ENCODE data around the gene KIF26B.
"Not testable (repeated sequence)": the region's sequence is repeated elsewhere in the genome, so short reads cannot be mapped to it uniquely, and the experiment has no call there.

Gene KIF26B

DNA sequence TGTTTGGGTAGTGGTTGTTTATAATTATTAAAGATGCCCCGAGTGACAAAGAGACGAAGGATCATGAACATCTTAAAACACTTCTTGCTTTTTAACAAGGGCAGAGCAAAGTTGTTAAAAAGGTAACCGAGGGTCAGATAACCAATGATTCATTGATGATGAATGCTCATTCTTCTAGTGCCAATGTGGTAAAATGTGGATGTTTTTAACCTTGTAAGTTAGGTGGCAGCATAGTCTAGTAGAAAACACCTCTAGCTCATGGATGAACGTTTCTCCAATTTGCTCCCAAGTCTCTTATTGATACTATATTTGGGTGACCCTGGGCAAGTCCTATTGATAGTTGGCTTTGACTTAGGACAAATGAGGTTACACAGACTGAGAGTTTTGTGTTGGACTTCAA lies 167.9 kb downstream of the KIF26B start:
- no peak for DNase-seq (ENCODE audit: low spot score)

DNA sequence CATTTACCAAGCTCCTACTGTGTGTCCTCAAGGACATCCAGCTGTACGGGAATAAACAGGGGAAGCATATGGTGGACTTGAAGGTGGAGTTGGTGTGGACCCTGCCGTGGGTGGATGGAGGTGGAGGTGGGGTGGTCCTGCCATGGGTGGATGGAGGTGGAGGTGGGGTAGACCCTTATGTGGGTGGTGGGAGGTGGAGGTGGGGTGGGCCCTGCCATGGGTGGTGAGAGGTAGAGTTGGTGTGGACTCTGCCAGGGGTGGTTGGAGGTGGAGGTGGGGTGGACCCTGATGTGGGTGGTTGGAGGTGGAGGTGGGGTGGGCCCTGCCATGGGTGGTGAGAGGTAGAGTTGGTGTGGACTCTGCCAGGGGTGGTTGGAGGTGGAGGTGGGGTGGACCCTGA lies 169.0 kb downstream of the KIF26B start:
- DNase-seq (ENCODE audit: low spot score): not testable (repeated sequence)

DNA sequence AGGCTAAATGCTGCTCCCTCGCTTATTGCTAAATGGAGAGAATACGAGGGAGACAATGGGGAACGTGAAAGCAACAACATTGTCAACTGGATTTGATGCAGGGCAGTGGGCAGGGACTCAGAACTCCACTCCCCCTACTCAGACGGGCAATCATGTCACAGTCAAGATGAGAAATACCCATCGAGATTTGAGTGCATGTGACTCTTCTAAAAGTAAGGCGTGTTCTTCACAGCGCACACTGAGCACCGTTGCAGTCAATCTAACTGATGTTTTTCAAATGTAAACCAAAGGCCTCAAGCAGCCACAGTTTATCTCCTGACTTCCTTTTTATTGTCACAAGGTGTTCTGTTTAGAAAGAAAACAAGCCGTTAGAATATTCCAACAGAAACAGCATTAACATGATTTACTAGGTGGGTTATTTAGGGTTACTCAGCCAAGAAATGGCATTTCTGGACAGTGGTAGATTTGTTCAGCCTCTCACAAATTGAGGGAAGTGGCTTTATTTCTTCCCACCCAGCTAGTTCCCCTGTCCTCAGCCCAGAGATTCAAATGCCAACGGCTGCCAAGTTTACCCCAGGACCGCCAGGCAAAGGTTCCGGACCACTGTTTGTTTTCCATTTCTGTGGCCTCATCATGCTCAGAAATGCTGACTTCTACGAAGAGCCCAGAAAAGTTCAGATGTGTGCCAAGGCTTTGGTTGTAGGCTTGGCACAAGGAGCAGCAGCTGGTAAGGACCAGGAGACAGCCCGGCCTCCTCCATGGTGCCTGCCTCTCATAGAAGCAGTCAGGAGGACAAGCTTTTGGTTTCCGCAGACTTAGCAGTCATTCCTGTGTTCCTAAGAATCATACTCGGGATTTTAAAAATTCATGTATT lies 171.4 kb downstream of the KIF26B start:
- no peak for DNase-seq (ENCODE audit: low spot score)

DNA sequence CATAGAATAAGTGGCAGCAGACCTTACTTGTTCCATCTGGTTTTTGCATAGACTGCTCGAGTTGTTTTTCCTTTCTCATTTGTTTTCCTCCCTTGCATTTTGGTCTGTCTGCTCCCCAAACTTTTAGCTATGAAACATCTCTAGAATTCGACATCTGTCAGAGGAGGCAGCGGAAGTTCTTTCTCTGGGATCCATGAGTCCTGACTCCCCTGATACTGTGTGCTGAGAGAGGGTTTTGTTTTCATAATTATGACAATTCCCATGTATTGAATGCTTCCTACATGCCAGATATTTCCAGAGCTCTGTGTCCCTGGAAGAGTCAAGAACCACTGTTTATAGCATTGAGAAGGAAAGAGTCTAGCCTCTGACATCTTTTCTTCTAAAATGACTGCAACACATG lies 172.6 kb downstream of the KIF26B start:
- DNase-seq (ENCODE audit: low spot score): no peak

DNA sequence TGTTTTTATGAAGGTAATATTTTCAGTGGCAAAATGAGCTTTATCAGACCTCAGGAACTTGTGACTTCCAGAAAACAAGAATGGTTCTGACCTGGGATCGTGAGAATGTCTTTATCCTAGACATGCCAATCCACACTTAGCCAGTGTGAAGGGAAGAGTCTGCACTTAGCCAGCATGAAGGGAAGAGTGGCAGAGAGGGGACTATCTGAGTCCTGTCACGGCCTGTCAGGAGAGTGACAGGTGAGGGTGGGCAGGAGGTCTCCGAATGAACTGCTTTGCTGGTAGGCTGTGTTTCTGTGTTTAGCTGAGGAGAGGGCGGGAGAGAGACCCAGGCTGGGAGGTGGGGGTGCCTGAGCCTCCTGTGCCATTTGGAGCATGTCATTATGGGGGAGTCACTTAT lies 173.1 kb downstream of the KIF26B start:
- DNase-seq (ENCODE audit: low spot score): no peak

DNA sequence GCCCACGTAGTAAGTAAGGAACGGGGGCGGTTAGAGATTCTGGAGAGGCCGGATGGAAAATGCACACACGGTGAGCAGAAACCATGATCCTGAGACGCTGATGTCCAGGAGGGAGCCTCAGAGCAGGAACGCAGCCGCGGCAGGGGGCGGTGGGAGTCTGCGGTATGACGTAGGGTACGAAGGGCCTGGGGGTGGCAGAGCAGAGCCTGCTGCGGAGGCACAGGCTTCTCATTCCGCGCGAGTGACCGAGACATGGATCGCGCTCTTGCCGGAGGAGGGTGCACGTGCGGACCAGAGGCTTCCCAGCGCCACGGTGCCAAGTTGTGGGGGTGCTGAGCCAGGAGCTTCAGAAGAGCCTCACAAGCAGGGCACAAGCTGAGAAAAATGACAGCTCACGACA lies 176.2 kb downstream of the KIF26B start:
- DNase-seq (ENCODE audit: low spot score): no peak

DNA sequence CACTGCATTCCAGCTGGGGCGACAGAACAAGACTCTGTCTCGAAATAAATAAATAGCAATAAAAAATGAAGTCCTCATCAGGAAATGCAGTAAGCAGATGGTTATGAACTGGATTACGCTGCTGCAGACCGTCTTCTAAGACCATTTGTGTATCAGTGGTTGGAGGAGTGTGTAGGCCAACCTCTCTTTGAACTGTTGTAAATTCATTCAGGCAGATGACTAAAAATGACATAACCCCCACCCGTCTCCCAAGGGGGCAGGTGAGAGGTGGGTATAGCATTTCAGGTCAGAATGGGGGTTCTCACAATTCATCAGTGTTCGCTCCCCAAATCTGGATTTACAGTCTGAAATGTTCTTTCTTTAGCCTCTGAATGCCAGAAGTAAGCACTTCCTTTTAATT lies 177.3 kb downstream of the KIF26B start:
- no peak for DNase-seq (ENCODE audit: low spot score)

DNA sequence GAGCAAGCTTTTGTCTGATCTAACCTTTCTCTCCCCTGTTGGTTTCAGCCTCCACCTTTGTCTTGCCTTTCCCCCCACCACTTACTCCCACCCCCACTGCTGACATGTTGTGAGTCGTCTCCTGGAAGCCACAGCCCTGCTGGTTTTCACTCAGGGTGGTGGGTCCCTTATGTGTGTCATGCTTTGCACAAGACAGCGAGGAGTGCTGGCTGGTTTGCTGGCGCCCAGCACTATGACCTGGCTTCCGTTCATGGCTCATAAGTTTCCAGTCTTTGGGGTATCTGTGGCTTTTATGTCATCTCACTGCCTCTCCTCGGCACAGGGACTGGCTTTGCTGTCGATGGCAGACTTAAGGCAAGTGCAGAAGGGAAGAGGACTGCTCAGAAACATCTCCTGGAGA lies 177.7 kb downstream of the KIF26B start:
- DNase-seq (ENCODE audit: low spot score): no peak

DNA sequence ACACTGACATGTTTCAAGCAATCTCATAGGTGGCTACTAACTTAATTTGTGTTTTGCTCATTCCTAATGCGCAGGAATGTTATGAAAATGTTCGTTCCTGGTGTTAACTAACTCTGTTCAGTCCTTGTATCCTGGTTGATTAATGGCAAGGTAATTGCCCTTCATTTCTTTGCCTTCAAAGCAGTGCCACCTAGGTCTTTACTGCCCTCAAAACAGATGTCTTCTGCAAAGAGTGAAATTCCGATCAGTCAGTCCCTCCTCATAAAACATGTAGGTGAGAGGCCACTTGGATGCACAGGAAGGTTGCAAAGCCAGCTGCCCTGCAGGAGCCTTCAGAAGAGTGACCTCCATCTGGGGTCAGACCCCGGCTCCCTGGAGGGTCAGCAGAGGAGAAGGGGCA lies 179.4 kb downstream of the KIF26B start:
- DNase-seq (ENCODE audit: low spot score): no peak

DNA sequence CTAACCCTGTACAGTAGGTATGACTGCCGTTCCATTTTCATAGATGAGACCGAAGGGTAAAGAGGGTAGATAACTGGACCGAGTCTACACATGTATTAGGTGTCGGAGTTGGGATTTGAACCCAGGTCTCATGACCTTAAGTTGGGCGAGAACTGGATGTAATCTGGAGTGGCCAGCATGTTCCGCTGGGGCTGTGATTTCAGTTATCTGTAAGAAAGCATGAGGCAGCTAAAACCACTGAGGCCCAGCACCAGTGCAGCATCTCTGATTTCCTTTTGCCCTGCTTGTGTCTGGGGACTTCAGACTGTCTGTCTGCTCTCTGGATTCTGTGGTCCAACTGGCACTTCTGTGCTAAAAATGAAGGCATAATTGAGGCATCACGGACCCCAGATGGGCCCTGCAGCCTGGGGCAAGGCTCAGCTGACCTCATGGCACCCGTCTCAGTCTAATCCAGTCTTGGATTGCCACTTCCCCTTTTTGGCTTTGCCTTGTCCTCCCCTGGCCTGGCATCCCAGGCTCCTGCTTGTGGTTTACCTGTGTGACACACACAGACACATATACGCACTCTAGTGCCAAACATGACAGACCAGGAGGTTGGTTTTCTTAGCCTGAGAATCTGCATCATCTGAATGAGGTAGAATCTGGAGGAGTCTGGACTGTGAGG lies 180.2 kb downstream of the KIF26B start:
- DNase-seq (ENCODE audit: low spot score): no peak

DNA sequence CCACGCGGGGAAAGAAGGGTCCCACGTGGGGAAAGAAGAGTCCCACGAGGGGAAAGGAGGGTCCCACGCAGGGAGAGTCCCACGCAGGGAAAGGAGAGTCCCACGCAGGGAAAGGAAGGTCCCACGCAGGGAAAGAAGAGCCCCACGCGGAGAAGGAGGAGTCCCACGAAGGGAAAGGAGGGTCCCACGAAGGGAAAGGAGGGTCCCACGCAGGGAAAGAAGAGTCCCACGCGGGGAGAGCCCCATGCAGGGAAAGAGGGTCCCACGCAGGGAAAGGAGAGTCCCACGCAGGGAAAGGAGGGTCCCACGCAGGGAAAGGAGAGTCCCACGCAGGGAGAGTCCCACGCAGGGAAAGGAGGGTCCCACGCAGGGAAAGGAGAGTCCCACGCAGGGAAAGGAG lies 180.9 kb downstream of the KIF26B start:
- DNase-seq (ENCODE audit: low spot score): not testable (repeated sequence)

DNA sequence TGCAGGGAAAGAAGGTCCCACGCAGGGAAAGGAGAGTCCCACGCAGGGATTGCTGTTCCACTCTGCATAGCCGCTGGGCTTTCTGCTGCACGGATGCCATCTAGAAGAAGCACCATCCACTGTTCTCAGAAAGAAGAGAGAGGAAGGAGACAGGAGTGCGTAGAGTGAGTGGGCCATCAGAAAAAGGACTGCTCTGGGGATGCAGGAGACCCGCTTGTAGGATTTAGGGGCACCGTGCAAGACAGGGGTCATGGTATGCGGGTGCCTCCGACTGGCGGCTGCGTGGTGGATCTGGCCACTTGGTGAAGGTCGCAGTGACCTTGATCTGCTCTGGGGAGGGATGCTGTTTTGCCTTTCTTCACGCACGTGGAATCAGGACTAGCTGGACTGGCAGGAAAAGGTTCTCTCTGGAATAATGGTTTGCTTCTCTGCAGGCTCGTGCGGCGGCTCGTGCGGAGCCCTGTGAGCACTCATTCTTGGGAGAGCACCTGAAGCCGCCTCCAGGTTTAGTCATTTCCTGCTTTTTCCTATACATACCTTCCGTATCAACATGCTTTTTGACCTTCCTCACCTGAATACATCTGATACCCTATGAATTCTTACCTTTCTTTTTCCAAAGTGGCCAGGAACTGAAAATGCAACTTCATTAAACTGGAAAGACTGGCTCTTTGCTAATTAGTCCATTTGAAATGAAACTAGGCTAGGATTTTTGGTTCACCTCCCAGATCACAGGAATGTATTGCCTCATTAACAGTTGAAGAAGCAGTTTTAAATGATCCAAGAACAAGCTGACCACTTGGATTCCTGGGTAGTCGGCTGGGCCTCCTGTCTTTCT lies 181.6 kb downstream of the KIF26B start:
- DNase-seq (ENCODE audit: low spot score): no peak

DNA sequence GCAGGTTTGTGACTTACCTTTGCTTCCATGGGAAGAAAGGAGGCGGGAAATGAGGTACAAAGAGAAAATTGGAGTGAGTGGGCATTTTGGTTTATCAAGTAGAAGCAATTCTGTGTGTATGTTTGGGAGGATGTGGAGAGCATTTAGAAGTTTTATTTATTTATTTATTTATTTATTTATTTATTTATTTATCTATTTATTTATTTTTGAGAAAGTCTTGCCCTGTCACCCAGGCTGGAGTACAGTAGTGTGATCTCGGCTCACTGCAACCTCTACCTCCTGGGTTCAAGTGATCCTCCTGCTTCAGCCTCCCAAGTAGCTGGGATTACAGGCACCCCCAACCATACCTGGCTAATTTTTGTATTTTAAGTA lies 182.2 kb downstream of the KIF26B start:
- DNase-seq (ENCODE audit: low spot score): not testable (repeated sequence)

DNA sequence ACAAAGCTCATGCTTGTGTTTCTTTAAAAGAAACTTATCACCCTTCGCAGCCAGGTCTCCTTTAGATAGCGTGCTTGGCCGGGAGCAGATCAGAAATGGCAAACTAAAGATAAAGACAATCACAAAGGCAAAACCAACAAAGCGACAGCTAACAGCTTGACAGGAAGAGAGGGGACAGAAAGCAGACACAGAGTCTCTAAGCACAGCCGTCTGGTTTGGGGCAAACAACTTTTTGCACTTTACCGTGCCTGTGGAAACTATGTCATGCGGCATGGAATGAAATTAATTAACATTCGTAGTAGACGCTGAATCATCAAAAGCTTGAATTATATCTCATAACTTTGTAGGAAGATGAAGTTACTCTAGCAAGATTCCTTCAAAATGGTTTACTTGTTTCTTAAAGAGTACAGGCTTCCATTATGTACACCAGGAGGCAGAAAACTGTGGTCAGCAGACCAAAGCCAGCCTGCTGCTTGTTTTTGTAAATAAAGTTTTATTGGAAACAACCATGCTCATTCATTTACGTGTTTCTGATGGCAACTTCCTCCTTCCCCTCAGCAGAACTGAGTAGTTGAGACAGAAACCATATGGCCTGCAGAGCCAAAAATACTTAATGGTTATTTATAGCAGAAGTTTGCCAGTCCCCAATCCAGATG lies 183.2 kb downstream of the KIF26B start:
- DNase-seq (ENCODE audit: low spot score): peak; percentile 64

DNA sequence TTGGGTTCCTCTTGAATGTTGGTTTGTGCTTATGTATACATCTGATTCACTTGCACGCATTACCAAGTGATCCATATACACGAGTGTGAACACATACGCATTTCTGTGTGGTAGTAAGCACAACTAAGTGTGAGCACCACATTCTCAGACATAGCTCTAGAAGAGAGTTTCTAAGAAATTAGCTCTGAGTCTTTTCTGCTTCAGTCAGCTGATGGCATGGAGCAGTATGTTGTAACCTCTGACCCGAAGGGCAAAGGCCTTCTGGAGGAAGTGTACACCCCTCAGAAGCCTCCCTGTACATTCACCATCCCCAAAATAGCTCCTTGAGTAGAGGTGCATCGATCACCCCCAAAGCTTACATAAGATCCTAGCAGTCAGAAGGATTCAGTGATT lies 183.7 kb downstream of the KIF26B start:
- no peak for DNase-seq (ENCODE audit: low spot score)

DNA sequence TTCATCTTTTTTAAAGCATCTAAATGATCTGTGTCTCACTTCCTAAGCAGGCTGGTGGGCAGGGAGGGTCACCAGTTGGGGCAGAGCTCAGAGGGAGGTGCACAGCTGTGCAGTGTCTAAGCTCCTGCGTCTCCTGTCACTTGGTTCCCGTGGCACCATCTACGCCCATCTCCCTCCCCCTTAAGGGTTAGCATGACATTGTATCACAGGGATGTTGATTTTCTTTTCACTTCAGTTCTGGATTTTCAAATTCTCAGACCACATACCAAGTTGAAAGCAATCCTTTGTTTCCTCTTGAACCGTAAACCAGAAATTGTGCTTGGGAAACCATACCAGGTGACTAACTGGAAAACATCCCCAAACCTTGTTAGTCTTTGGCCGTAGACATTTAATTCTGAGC lies 187.0 kb downstream of the KIF26B start:
- no peak for DNase-seq (ENCODE audit: low spot score)

DNA sequence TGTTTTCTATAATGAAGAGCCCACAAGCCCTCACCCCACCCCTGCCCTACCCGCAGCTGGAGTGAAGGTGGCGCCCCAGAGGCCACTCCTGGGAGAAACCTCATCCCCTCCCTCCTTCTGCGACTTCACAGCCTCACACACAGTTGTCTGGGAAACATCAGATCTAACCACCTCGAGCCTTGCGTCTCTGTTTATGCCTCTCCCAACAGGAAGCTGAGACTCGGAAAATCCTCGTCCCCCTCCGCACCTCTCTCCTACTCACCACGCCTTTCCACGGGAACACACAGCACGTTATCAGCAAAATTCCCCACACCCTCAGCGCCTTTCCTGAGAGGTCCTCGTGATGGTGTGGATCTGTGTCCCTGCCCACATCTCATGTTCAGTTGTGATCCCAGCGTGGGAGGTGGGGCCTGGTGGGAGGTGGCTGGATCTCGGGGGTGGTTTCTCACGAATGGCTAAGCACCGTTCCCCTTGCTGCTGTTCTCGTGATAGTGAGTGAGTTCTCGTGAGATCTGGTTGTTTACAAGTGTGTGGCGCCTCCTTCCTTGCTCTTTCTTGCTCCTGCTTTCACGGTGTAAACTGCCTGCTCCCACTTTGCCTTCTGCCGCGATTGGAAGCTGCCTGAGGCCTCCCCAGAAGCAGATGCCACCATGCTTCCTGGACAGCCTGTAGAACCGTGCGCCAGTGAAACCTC lies 190.6 kb downstream of the KIF26B start:
- no peak for DNase-seq (ENCODE audit: low spot score)

DNA sequence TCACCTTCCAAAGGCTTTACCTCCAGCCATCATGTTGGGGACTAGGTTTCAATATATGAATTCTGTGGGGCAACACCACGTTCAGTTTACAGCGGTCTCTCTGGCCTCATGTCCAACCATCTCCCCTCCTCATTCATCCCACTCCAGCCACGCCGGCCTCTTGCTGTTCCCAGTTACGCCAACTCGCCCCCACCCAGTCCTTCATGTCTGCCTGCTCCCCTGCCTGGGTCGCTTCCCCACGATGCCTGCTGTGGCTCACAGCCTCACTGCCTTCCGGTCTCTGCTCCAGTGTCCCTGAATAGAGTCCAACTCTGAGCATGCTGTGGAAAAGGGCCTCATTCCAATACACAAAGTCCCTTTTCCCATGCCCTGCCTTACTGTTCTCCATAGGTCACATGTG lies 193.8 kb downstream of the KIF26B start:
- no peak for DNase-seq (ENCODE audit: low spot score)

DNA sequence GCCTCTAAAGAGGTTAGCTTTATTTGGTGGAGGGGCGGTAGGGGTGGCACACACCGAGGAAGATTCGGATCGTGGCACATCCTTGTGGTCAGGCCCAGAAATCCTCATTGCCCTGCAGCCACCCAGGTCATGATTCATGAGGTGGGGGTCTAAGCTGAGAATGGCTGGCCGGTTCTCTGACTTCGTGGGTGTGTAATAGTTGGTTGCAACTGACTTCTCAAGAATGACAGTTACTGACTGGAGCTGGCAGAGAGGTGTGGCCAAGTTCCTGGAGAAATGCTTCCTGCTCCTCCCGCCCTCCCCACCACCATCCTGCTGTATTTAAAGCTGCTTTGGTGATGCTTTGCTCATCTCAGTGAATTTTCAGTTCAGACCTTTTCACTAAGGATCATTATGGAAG lies 198.6 kb downstream of the KIF26B start:
- no peak for DNase-seq (ENCODE audit: low spot score)

DNA sequence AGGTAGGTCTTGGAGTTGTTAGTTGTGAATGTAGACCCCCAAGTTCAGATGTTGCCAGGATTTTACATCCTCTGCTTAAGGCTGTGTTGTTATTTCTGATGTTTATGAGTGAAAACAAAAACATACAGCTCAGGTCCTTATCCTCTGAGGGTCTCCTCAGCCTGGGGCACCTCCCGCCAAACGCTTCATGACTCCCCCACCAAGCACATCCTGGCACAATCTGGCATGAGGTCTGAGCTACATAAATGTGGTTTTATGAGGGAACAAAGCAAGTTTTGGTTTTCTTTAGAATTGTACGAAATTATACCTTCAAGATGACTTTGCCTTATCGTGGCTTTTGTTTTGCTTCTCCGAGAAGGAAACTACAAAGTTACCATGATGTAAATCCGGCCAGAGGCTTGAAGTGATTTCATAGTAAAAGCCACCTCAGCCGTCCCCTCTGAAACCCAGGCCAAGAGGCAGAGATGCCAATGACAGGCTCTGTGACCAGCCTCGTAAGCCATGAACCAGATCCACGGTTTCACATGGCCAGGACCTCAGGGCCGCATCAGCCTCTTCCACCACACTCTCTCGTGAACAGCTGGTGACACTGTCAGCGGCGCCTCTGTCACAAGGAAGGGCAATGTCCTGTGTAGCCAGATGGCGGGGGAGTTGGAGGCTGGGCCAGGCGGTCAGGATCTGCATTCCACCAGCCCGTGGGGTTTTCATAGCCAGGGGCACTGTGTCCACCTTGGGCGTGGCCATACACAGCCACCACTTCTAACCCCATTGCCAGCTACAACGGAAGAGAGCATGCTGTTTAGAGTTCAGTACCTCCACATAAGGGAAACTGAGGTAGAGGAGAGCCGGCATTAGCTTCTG lies 199.4 kb downstream of the KIF26B start:
- DNase-seq (ENCODE audit: low spot score): no peak

Measured in SK-N-DZ (cell line).